GM18870 (cell line): ENCODE measurements around the gene RHBDF2.

Source experiments
- ATAC-seq: cut with Tn5 transposase; IDR thresholded peaks from one replicate; pipeline ENCODE4 v1.9.1; 2021; ENCODE audit warnings: moderate library complexity; ENCODE audit not compliant: unreplicated experiment

The RHBDF2 gene

DNA sequence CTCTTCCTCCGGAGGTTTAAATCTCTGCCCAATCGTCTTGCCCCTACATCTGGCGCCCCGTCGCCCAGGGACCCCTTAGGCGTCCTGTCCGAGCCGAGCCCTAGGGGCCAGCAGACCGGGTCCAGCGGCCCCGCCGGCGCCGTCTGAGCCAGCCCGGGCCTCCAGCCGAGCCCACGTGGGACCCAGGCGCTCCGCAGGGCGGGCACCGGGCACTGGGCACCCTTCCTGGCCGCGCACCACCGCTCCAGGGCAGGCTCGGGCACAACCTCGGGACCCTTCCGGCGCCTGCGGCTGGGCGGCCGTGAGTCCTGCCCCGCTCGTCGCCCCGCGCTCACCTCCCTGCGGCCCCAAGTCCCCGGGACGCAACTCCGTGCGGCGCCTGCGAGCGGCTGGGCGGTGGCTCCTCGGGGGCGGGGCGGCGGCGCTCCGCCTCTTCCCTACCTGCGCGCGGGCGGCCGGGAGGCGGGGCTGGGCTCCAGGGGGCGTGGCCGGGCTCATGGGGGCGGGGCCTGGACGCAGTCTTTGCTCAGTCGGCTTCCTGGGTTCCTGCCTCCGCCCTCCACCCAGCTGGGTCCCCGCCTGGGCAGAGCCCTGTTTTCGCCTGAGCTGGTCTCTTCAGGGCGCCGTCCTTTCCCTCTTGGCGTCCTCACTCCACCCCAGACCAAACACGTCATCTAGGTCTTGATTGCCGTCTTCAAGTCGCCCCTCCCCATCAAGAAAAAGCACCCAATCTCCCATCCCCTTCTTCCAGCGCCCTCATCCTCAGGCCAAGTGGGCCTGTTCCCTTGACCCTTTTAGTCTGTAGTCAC is at the start of gene RHBDF2:
RHBDF2 (minus strand) TSS at position 406 of the 809 bp plus-strand sequence. CDS start 19,899 bp downstream, outside the sequence.
- ATAC-seq, result no peak

- no peak for ATAC-seq
These were observed 48.3 kb upstream of the RHBDF2 start for GRCh38 chr17:76549539-76549938.

- ATAC-seq, result no peak
These were observed 47.9 kb upstream of the RHBDF2 start for GRCh38 chr17:76549215-76549518.

DNA sequence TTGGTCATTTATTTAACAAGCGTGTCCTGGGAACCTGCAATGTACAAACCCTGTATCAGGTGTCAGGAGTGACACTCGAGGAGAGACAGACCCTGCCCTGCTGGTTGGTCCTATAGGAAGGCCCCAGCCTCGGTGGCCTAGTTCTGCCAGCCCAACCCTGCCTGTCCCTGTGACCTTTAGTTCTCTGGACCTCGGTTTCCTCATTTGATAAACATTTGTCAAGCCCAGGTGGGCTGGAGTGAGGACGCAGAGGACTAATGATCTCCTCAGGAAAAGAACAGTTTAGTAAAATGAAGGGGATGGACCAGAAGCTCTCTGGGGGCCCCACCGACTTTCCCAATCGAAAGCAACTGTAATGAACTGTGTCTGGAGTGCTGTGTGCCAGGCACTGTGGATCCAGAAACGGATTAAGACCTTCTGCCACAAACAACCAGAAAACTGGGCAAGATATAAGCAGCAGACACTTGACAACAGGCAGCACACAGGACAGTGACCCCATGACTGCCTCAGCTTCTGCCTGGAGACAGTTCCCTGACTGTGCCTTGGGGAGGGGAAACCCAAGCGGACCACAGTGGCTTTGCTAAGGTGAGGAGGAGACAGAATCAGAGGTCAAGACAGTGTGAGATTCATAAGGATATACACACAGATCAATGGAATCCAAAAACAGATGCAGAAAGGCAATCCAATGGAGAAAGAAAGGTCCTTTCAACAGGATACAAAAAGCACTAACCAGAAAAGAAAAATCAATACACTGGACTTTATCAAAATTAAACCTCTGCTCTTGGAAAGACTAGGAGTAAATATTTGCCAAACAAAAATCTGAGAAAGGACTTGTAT is 47.4 kb upstream of the RHBDF2 start:
- no peak for ATAC-seq

DNA sequence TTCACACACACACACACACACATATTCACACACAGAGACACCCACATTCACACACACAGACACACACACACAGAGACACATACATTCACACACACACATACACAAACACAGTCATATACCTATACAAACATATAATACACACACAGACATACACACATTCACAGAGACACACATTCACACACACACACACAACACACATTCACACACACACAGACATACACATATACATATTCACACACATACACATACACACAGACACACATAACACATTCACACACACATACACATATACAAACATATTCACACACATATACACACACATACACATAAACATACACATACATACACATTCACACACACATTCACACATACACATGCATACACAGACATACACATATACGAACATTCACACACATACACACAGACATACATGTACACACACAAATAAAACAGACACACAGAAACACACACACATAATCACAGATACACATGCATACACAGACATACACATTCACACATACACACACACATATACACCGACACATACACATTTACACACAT is 46.5 kb upstream of the RHBDF2 start:
- no peak for ATAC-seq

- ATAC-seq, result no peak
These were observed 46.0 kb upstream of the RHBDF2 start for GRCh38 chr17:76547183-76547641.

- ATAC-seq, result no peak
These were observed 45.4 kb upstream of the RHBDF2 start for GRCh38 chr17:76546556-76547182.

GRCh38 chr17:76545918-76546555 is 44.8 kb upstream of the RHBDF2 start:
- ATAC-seq, result no peak

DNA sequence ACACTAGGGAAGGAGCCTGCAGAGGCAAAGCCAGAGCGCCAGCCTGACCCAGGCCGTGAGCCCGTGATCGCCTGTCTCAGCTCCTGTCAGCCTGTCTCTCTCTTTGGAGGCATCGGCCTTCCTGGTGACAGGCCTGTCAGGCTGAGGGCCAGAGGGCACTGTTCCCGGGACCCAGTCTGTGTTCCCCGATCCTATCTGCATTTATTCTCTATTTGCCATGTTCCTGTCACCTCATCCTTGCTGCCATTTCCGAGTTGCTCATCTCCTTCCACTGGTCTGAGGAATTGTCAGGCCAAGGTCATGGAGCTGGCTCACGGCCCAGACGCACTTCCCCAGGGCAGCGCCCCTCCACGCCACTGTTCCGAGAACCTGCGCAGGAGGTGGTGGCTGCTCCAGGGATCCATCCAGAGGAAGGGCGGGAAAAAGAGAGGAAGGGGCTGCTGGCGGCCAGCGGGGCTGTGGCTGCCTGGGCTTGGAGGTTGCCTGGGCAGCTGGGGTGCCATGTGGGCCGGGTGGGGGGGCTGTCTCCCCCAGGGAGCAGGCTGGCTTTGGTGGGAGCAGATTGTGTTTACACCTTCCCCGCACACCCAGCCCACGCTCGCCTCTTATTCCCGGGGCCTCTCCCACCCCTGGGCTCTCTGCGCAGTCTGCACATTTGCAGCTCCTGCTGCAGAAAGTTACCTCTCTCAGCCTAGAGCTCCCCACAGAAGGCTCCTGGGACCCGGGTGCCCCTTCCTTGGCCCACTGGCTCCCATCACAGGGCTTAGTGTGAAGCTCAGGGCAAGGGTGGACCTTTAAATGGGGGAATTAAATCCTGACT is 43.5 kb upstream of the RHBDF2 start:
- no peak for ATAC-seq

DNA sequence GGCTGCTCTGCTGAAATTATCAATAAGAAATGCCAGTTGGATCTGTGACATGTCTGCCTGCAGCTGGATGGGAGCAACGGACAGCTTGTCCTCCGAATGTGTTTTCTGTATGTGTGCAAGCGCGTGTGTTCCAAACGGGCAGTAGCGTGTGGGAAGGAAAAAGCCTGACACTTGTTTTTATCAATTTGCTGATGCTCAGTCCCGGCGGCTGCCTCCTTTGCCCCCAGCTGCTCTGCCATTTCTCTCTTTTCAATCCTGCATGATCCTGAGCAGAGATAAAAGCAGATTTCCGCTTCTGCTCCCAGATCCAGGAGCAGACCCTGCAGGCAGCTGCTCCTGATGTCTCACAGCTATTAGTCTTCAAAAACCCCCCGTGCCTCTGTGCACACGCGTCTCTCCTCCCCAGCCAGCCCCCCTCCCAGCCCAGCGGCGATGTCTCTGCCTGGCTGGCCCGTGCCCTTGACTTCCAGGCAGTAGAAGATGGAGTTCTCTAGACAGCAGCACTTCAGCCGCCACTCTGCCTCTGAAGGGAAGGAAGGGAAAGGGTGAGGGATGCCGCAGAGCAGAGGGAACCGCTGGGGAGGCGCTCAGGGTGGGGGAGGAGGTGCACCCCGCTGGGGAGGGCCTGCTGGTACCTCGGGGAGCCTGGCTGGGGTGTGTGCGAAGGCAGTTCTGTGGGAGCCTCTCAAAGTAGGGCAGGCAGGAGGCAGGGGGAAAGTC is 42.8 kb upstream of the RHBDF2 start:
- no peak for ATAC-seq

GRCh38 chr17:76543482-76543825 is 42.2 kb upstream of the RHBDF2 start:
- ATAC-seq, result no peak

DNA sequence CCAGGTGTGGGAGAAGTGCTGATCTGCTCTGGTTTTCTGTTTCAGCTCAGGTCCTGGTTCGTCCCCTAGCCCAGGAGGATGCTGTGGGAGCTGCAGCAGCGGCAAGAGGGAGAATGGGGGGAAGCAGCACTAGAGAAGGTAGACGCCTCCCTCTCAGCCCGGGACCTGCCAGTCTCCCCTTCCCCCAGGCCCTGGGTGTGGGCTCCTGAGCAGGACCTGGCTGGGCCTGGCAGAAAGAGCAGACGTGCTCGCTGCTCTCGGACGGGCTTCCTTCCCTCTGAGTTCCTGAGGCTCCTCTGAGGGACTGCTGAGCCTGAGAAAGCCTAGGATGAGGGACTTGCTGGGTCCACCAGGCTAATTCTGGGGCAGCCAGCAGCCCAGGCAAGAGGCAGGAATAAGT is 41.8 kb upstream of the RHBDF2 start:
- no peak for ATAC-seq

- no peak for ATAC-seq
These were observed 41.3 kb upstream of the RHBDF2 start for GRCh38 chr17:76542566-76542971.

- no peak for ATAC-seq
These were observed 40.7 kb upstream of the RHBDF2 start for GRCh38 chr17:76541739-76542454.

DNA sequence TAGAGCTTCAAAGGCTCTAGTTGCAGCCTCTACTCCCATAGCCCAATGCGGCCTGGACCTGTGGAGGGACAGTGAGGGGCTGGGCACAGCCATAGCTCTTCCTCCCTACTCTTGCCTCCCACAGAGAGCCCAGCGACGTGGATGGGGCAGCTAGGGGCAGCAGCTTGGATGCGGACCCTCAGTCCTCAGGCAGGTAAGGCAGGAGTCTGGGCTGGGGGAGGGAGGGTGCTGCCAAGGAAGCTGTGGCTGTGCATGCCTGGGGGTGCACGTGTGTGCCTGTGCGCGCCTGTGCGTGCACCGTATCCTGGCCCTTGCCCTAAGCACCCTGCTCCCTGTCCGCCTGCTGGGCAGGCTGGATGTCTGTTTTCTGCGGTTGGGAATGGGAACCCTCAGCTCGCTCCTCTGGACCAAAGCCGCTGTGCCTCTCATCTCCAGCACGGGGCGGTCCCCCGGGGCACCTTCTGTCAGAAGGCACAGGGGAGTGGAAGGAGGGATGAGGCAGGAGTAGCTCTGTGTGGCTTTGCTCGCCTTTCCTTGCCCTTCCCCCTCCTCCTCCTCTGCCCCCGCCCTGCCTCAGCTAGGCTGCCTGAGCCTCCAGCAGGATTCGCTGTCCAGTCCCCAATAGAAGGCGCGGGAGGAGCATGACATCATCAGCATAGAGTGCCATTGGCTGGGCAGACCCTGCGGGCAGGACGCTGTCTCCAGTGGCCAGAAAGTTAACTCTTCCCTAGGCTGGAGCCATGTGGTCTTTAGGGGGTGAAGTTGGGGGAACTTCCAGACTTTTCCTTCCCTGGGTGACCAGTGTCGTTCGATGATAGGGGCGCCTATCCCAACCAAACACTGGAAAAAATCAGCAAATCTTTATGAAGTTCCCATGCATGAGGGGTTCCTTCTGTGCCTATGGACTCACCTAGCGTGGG is 39.4 kb upstream of the RHBDF2 start:
- ATAC-seq, result no peak

GRCh38 chr17:76539631-76540271 is 38.5 kb upstream of the RHBDF2 start, which contains the start of gene PRCD:
TSS of gene PRCD (plus strand) at chr17:76540044. CDS start at chr17:76540142, 98 bp downstream.
- no peak for ATAC-seq

DNA sequence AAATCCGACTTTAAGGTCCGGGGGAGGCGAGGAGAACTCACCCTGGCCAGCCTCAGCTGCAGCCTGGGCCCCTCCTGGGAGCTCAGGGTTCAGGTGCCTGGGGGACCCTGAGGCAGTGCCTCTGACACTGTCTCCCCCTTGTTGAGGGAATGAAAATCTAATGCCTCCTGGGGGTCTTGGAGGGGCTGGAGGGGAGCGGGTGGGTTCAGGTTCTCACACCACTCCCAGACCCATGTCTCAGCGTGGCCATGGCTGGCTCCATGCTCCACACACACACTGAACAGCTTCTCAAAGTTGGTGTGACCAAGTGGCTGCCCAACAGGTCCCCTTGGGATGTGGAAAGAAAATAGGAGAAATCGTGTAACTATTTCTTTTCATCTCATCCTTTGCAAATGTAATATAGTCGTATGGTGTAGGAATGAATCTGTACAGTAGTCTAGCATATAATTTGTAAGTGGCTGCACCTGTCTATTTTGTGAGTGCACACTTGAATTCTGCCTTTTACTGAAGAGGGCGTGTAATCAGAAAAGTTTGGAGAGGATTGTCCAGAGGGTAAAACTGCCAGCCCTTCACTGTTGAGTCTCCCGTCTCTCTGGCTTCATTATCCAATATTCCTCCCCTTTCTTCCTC is 37.8 kb upstream of the RHBDF2 start:
- ATAC-seq, result no peak
